Trophoblast cell (in vitro differentiated cells and primary cell): ENCODE results near the gene SNAP25.
A peak's percentile ranks its signal among the peaks of the same experiment; 100 is the strongest.

Experiments
- DNase-seq, 2 donors: peaks; one replicate each; pipeline ENCODE4 v3.0.0-alpha.2; 2016
- H2AFZ ChIP-seq: 2 replicates; pipeline ENCODE4 v1.6.1; 2013; ENCODE audit warnings: low read length, moderate library complexity, mild to moderate bottlenecking; ENCODE audit not compliant: insufficient read depth, poor library complexity
- H2AK5ac ChIP-seq: 2 replicates; pipeline ENCODE4 v1.6.1; 2013; ENCODE audit warnings: mild to moderate bottlenecking, low read length
- H2BK120ac ChIP-seq: 2 replicates; pipeline ENCODE4 v1.6.1; 2013; ENCODE audit warnings: low read length, mild to moderate bottlenecking, moderate library complexity; ENCODE audit not compliant: insufficient read depth, poor library complexity
- H2BK12ac ChIP-seq: 2 replicates; pipeline ENCODE4 v1.6.1; 2013; ENCODE audit warnings: mild to moderate bottlenecking, low read length, moderate library complexity
- H2BK5ac ChIP-seq: 2 replicates; pipeline ENCODE4 v1.6.1; 2013; ENCODE audit warnings: low read length, low read depth, moderate library complexity, mild to moderate bottlenecking; ENCODE audit not compliant: poor library complexity
- H3K14ac ChIP-seq: 2 replicates; pipeline ENCODE4 v1.6.1; 2013; ENCODE audit warnings: mild to moderate bottlenecking, low read length
- H3K18ac ChIP-seq: 2 replicates; pipeline ENCODE4 v1.6.1; 2013; ENCODE audit warnings: mild to moderate bottlenecking, low read length
- H3K23ac ChIP-seq: 2 replicates; pipeline ENCODE4 v1.6.1; 2013; ENCODE audit warnings: low read length
- H3K27ac ChIP-seq: 2 replicates; pipeline ENCODE4 v1.5.1; 2013; ENCODE audit warnings: low read depth, mild to moderate bottlenecking, inconsistent platforms, low read length, moderate library complexity
- H3K27me3 ChIP-seq: 2 replicates; pipeline ENCODE4 v1.6.1; 2013; ENCODE audit warnings: inconsistent platforms, mild to moderate bottlenecking, low read length, moderate library complexity; ENCODE audit not compliant: insufficient read depth
- H3K36me3 ChIP-seq, 2 experiments: 1 replicate in 1 of 2; 2 replicates in 1 of 2; pipeline ENCODE4 v1.6.1; 2013; ENCODE audit warnings: low read length in 2 of 2, mild to moderate bottlenecking in 2 of 2, moderate library complexity in 1 of 2; ENCODE audit not compliant: insufficient read depth in 2 of 2, control insufficient read depth in 1 of 2
- H3K4ac ChIP-seq: 2 replicates; pipeline ENCODE4 v1.6.1; 2013; ENCODE audit warnings: low read depth, mild to moderate bottlenecking, low read length, moderate library complexity
- H3K4me1 ChIP-seq, 2 experiments: 1 replicate in 1 of 2; 2 replicates in 1 of 2; pipeline ENCODE4 v1.6.1; 2013; ENCODE audit warnings: low read length in 2 of 2, mild to moderate bottlenecking in 2 of 2, moderate library complexity in 1 of 2; ENCODE audit not compliant: insufficient read depth in 2 of 2, control insufficient read depth in 1 of 2
- H3K4me2 ChIP-seq: 2 replicates; pipeline ENCODE4 v1.6.1; 2013; ENCODE audit warnings: inconsistent platforms, mild to moderate bottlenecking, low read length, moderate library complexity
- H3K4me3 ChIP-seq: 2 replicates; pipeline ENCODE4 v1.5.1; 2013; ENCODE audit warnings: mild to moderate bottlenecking, low read depth, low read length, inconsistent platforms
- H3K79me1 ChIP-seq: one replicate; pipeline ENCODE4 v1.6.1; 2013; ENCODE audit warnings: low read length
- H3K79me2 ChIP-seq: 2 replicates; pipeline ENCODE4 v1.6.1; 2013; ENCODE audit warnings: low read length, mild to moderate bottlenecking; ENCODE audit not compliant: control insufficient read depth, insufficient read depth, poor library complexity
- H3K9ac ChIP-seq: 2 replicates; pipeline ENCODE4 v1.6.1; 2013; ENCODE audit warnings: mild to moderate bottlenecking, low read length
- H3K9me3 ChIP-seq: 2 replicates; pipeline ENCODE4 v1.6.1; 2013; ENCODE audit warnings: low read depth, mild to moderate bottlenecking, control low read depth, inconsistent platforms, low read length; ENCODE audit not compliant: insufficient read depth
- H4K12ac ChIP-seq: 2 replicates; pipeline ENCODE4 v1.6.1; 2013; ENCODE audit warnings: low read depth, mild to moderate bottlenecking, low read length, moderate library complexity
- H4K8ac ChIP-seq: 2 replicates; pipeline ENCODE4 v1.6.1; 2013; ENCODE audit warnings: low read depth, mild to moderate bottlenecking, low read length, moderate library complexity
- H4K91ac ChIP-seq: one replicate; pipeline ENCODE4 v1.6.1; 2013; ENCODE audit warnings: low read depth, mild to moderate bottlenecking, low read length, moderate library complexity
- WGBS: extraction: QIAGEN DNeasy Blood & Tissue Kit; methylation state at CpG from one replicate; pipeline ENCODE4 v1.1.7; 2013; ENCODE audit warnings: missing lambda C conversion rate; ENCODE audit not compliant: insufficient read length, insufficient coverage; ENCODE audit errors: extremely low coverage; 5-methylcytosine and 5-hydroxymethylcytosine counted together

Gene SNAP25

GRCh38 chr20:10178727-10179313, 39.8 kb upstream of the SNAP25 start:
- no peaks in the 10 kb centered on the region for H3K36me3 ChIP-seq
- no peak overlapping the region for H4K12ac ChIP-seq
- H2AFZ ChIP-seq: no peak overlapping the region
- no peak overlapping the region for H3K23ac ChIP-seq
- H3K4me1 ChIP-seq: no peaks in the 10 kb centered on the region
- no peaks in the 10 kb centered on the region for H3K79me2 ChIP-seq
- H2BK12ac ChIP-seq: no peak overlapping the region
- H4K91ac ChIP-seq: no peak overlapping the region
- no peak overlapping the region for H3K4ac ChIP-seq
- WGBS: no CpG with 5 or more reads among the region's 3 CpGs
- H3K18ac ChIP-seq: no peak overlapping the region
- H2BK120ac ChIP-seq: no peak overlapping the region
- H3K9ac ChIP-seq: no peak overlapping the region
- H3K4me2 ChIP-seq: no peak overlapping the region
- H3K4me3 ChIP-seq: no peak overlapping the region
- no peak overlapping the region for H3K27ac ChIP-seq
- H3K14ac ChIP-seq: no peak overlapping the region
- no peak overlapping the region for H2AK5ac ChIP-seq
- no peak overlapping the region for H2BK5ac ChIP-seq
- no peak overlapping the region for H4K8ac ChIP-seq
- H3K27me3 ChIP-seq: no peaks in the 10 kb centered on the region
- no peaks in the 10 kb centered on the region for H3K9me3 ChIP-seq
- no peak for DNase-seq
- H3K79me1 ChIP-seq: no peaks in the 10 kb centered on the region

- no peak overlapping the region for H2AK5ac ChIP-seq
- H3K18ac ChIP-seq: no peak overlapping the region
- no peak overlapping the region for H2BK5ac ChIP-seq
- no peak overlapping the region for H3K23ac ChIP-seq
- no peak overlapping the region for H3K4me3 ChIP-seq
- no peak overlapping the region for H2BK120ac ChIP-seq
- H4K12ac ChIP-seq: no peak overlapping the region
- no peaks in the 10 kb centered on the region for H3K79me1 ChIP-seq
- H4K8ac ChIP-seq: no peak overlapping the region
- H3K9ac ChIP-seq: no peak overlapping the region
- H3K4ac ChIP-seq: no peak overlapping the region
- no peaks in the 10 kb centered on the region for H3K9me3 ChIP-seq
- no peak overlapping the region for H4K91ac ChIP-seq
- H2AFZ ChIP-seq: no peak overlapping the region
- no peaks in the 10 kb centered on the region for H3K27me3 ChIP-seq
- no peak overlapping the region for H2BK12ac ChIP-seq
- no peak overlapping the region for H3K27ac ChIP-seq
- H3K4me1 ChIP-seq: no peaks in the 10 kb centered on the region
- no peak overlapping the region for H3K4me2 ChIP-seq
- no peaks in the 10 kb centered on the region for H3K36me3 ChIP-seq
- H3K14ac ChIP-seq: no peak overlapping the region
- no peaks in the 10 kb centered on the region for H3K79me2 ChIP-seq
- peak in 1 of 2 donors; percentile 4 for DNase-seq
- no CpG with 5 or more reads among the region's 4 CpGs for WGBS
These were observed 38.9 kb upstream of the SNAP25 start for GRCh38 chr20:10179574-10180298.

- Histone ChIP-seq H3K79me2 (no peaks in the 10 kb centered on the region), H3K14ac (no peak overlapping the region), H4K8ac (no peak overlapping the region), H2AK5ac (no peak overlapping the region), H2BK120ac (no peak overlapping the region), H2AFZ (no peak overlapping the region), H3K4me3 (no peak overlapping the region), H3K4ac (no peak overlapping the region), H3K23ac (no peak overlapping the region), H3K9ac (no peak overlapping the region), H4K12ac (no peak overlapping the region), H3K36me3 (no peaks in the 10 kb centered on the region), H3K18ac (no peak overlapping the region), H2BK5ac (no peak overlapping the region), H3K27me3 (no peaks in the 10 kb centered on the region), H3K9me3 (no peaks in the 10 kb centered on the region), H3K4me2 (no peak overlapping the region), H3K27ac (no peak overlapping the region), H2BK12ac (no peak overlapping the region), H4K91ac (no peak overlapping the region), H3K4me1 (no peaks in the 10 kb centered on the region), H3K79me1 (no peaks in the 10 kb centered on the region)
- no CpG with 5 or more reads among the region's 2 CpGs for WGBS
- no peak for DNase-seq
These were observed 37.9 kb upstream of the SNAP25 start for GRCh38 chr20:10180651-10181235.

- H3K4ac ChIP-seq: no peak overlapping the region
- no peak overlapping the region for H4K91ac ChIP-seq
- no peaks in the 10 kb centered on the region for H3K27me3 ChIP-seq
- no peak overlapping the region for H2AK5ac ChIP-seq
- no peak overlapping the region for H4K12ac ChIP-seq
- WGBS: no CpG with 5 or more reads among the region's 3 CpGs
- H3K36me3 ChIP-seq: no peaks in the 10 kb centered on the region
- no peak overlapping the region for H2BK120ac ChIP-seq
- H3K4me3 ChIP-seq: no peak overlapping the region
- no peak overlapping the region for H2AFZ ChIP-seq
- H4K8ac ChIP-seq: no peak overlapping the region
- H3K9me3 ChIP-seq: no peaks in the 10 kb centered on the region
- no peak overlapping the region for H3K4me2 ChIP-seq
- no peaks in the 10 kb centered on the region for H3K79me2 ChIP-seq
- H2BK5ac ChIP-seq: no peak overlapping the region
- no peak overlapping the region for H3K18ac ChIP-seq
- H3K27ac ChIP-seq: no peak overlapping the region
- no peaks in the 10 kb centered on the region for H3K79me1 ChIP-seq
- no peak overlapping the region for H3K14ac ChIP-seq
- no peak for DNase-seq
- no peak overlapping the region for H3K23ac ChIP-seq
- H3K4me1 ChIP-seq: no peaks in the 10 kb centered on the region
- no peak overlapping the region for H2BK12ac ChIP-seq
- H3K9ac ChIP-seq: no peak overlapping the region
These were observed 32.7 kb upstream of the SNAP25 start for GRCh38 chr20:10185741-10186558.
